Loucy (cell line): ENCODE results near the gene COL8A1.

ENCODE experiments used
- H2AFZ ChIP-seq: fragments of 200-600 bp; sonication (generic); 2 replicates; pipeline ENCODE4 v1.6.0; 2016; ENCODE audit warnings: antibody characterized with exemption, mild to moderate bottlenecking, low read length, moderate library complexity
- H3F3A ChIP-seq: fragments of 200-600 bp; 2 replicates; pipeline ENCODE4 v1.6.0; 2016; ENCODE audit warnings: antibody characterized with exemption, low read depth, mild to moderate bottlenecking
- H3K27me3 ChIP-seq: fragments of 200-600 bp; sonication (generic); 2 replicates; pipeline ENCODE4 v1.6.1; 2014; ENCODE audit warnings: low read length, mild to moderate bottlenecking; ENCODE audit not compliant: insufficient read depth, poor library complexity, severe bottlenecking
- H3K36me3 ChIP-seq: fragments of 200-600 bp; sonication (generic); 2 replicates; pipeline ENCODE4 v1.6.1; 2016; ENCODE audit warnings: low read length; ENCODE audit not compliant: insufficient read depth
- H3K4me1 ChIP-seq: fragments of 200-600 bp; sonication (generic); 2 replicates; pipeline ENCODE4 v1.5.1; 2014; ENCODE audit warnings: low read length, mild to moderate bottlenecking; ENCODE audit not compliant: insufficient read depth, poor library complexity, severe bottlenecking
- H3K4me2 ChIP-seq: fragments of 200-600 bp; sonication (generic); 2 replicates; pipeline ENCODE4 v1.6.0; 2014; ENCODE audit warnings: antibody characterized with exemption, low read length, low read depth, mild to moderate bottlenecking; ENCODE audit not compliant: poor library complexity, severe bottlenecking
- H3K4me3 ChIP-seq: fragments of 200-600 bp; sonication (generic); 2 replicates; pipeline ENCODE4 v1.5.1; 2014; ENCODE audit warnings: low read length, mild to moderate bottlenecking, mixed read lengths; ENCODE audit not compliant: poor library complexity, severe bottlenecking
- H3K79me2 ChIP-seq: fragments of 200-600 bp; sonication (generic); 2 replicates; pipeline ENCODE4 v1.6.1; 2014; ENCODE audit warnings: low read length; ENCODE audit not compliant: insufficient read depth
- H3K9ac ChIP-seq: fragments of 200-600 bp; sonication (generic); 2 replicates; pipeline ENCODE4 v1.6.0; 2014; ENCODE audit warnings: mild to moderate bottlenecking, low read depth, low read length, moderate library complexity; ENCODE audit not compliant: poor library complexity, severe bottlenecking
- H3K9me2 ChIP-seq: fragments of 200-600 bp; sonication (generic); replicated peaks from 2 replicates; pipeline ENCODE4 v1.6.1; 2016; ENCODE audit warnings: low read depth, low read length, mixed read lengths
- H3K9me3 ChIP-seq: fragments of 200-600 bp; sonication (generic); 2 replicates; pipeline ENCODE4 v1.6.1; 2014; ENCODE audit warnings: mild to moderate bottlenecking, antibody characterized with exemption, low read length, low read depth; ENCODE audit not compliant: insufficient read depth
- H4K20me1 ChIP-seq: fragments of 200-600 bp; sonication (generic); 2 replicates; pipeline ENCODE4 v1.6.0; 2014; ENCODE audit warnings: antibody characterized with exemption, low read length, mild to moderate bottlenecking; ENCODE audit not compliant: insufficient read depth, poor library complexity, severe bottlenecking
- CTCF ChIP-seq: fragments of 200-600 bp; sonication (generic); conservative IDR thresholded peaks from 2 replicates; pipeline ENCODE4 v1.5.1; 2014; ENCODE audit warnings: mild to moderate bottlenecking, antibody characterized with exemption, low read length
- EZH2phosphoT487 ChIP-seq: fragments of 200-600 bp; IDR thresholded peaks from 2 replicates; pipeline ENCODE4 v1.6.1; 2018; ENCODE audit warnings: antibody characterized with exemption, mild to moderate bottlenecking, moderate library complexity, borderline replicate concordance

The COL8A1 gene

GRCh38 chr3:99836681-99837080, 198.3 kb downstream of the COL8A1 start:
- Histone ChIP-seq H3K36me3 (no peaks in the 10 kb centered on the region), H4K20me1 (no peaks in the 10 kb centered on the region), H3F3A (no peaks in the 10 kb centered on the region), H3K79me2 (no peaks in the 10 kb centered on the region; the same call in 1 of the 2 replicates), H3K4me1 (no peaks in the 10 kb centered on the region), H3K4me2 (no peak overlapping the region), H3K9me2 (no peaks in the 10 kb centered on the region), H3K9ac (no peak overlapping the region), H3K27me3 (no peaks in the 10 kb centered on the region), H3K4me3 (no peak overlapping the region), H3K9me3 (no peaks in the 10 kb centered on the region), H2AFZ (no peak overlapping the region)
- TF ChIP-seq CTCF (no peak), EZH2phosphoT487 (no peak)

GRCh38 chr3:99837715-99838114, 199.3 kb downstream of the COL8A1 start:
- Histone ChIP-seq H3K27me3 (no peaks in the 10 kb centered on the region), H3K4me2 (no peak overlapping the region), H2AFZ (no peak overlapping the region), H3F3A (no peaks in the 10 kb centered on the region), H3K4me3 (no peak overlapping the region), H3K4me1 (no peaks in the 10 kb centered on the region), H3K79me2 (no peaks in the 10 kb centered on the region; the same call in 1 of the 2 replicates), H3K36me3 (no peaks in the 10 kb centered on the region), H3K9ac (no peak overlapping the region), H3K9me2 (no peaks in the 10 kb centered on the region), H3K9me3 (no peaks in the 10 kb centered on the region), H4K20me1 (no peaks in the 10 kb centered on the region)
- no peak for TF ChIP-seq CTCF
- TF ChIP-seq EZH2phosphoT487 = no peak

GRCh38 chr3:99838755-99839154, 200.4 kb downstream of the COL8A1 start:
- no peaks in the 10 kb centered on the region for H3K36me3 ChIP-seq
- H3F3A ChIP-seq = no peaks in the 10 kb centered on the region
- no peak overlapping the region for H3K4me2 ChIP-seq
- no peaks in the 10 kb centered on the region for H3K9me2 ChIP-seq
- H3K79me2 ChIP-seq = no peaks in the 10 kb centered on the region; the same call in 1 of the 2 replicates
- no peak overlapping the region for H3K4me3 ChIP-seq
- H2AFZ ChIP-seq = no peak overlapping the region
- no peaks in the 10 kb centered on the region for H3K4me1 ChIP-seq
- no peaks in the 10 kb centered on the region for H4K20me1 ChIP-seq
- no peaks in the 10 kb centered on the region for H3K9me3 ChIP-seq
- H3K27me3 ChIP-seq = no peaks in the 10 kb centered on the region
- TF ChIP-seq EZH2phosphoT487 = no peak
- TF ChIP-seq CTCF = no peak
- no peak overlapping the region for H3K9ac ChIP-seq
